H1 (cell line): Measurements from ENCODE around the gene CDKL5. TPM values are rescaled to one million over a fixed set of nuclear protein-coding genes. Genes with fewer than 3 reads are reported as not detected.

Experiments used
- CTCF ChIA-PET: fragments of 300-600 bp; sonication (Branson Sonifier 250); formaldehyde crosslinking; loops from one replicate; lab custom pipeline; 2021; ENCODE audit not compliant: partially characterized antibody; lab: Charles Lee
- POLR2A ChIA-PET: fragments of 300-600 bp; sonication (Branson Sonifier 250); formaldehyde crosslinking; loops from one replicate; lab custom pipeline; 2021; ENCODE audit warnings: inconsistent platforms; ENCODE audit not compliant: partially characterized antibody; lab: Charles Lee
- DNase-seq, 2 experiments: peaks; one replicate each; pipeline versions ENCODE4 v3.0.0 to v3.0.0-alpha.2; 2010 to 2022; ENCODE audit warnings: low spot score in 2 of 2, low read depth in 1 of 2, mixed read lengths in 1 of 2
- FAIRE-seq: peaks from 2 replicates; lab custom pipeline; 2011; peaks lifted over from hg19 to GRCh38; lab: Jason Lieb, UNC
- H2AFZ ChIP-seq: 2 replicates; pipeline ENCODE4 v1.8.1; 2012; ENCODE audit warnings: low read length, inconsistent platforms
- H2AK5ac ChIP-seq: 2 replicates; pipeline ENCODE4 v1.6.1; 2013; ENCODE audit warnings: low read depth, low read length
- H2BK120ac ChIP-seq: replicated peaks from 2 replicates; pipeline ENCODE3; 2013; ENCODE audit warnings: low read depth, low read length, inconsistent platforms
- H2BK12ac ChIP-seq: 2 replicates; pipeline ENCODE4 v1.6.1; 2013; ENCODE audit warnings: low read depth, low read length
- H2BK15ac ChIP-seq: 2 replicates; pipeline ENCODE4 v1.6.1; 2013; ENCODE audit warnings: low read length
- H2BK20ac ChIP-seq: 2 replicates; pipeline ENCODE4 v1.6.1; 2013; ENCODE audit warnings: low read length
- H2BK5ac ChIP-seq: 2 replicates; pipeline ENCODE4 v1.6.1; 2013; ENCODE audit warnings: low read depth, low read length
- H3K14ac ChIP-seq: 2 replicates; pipeline ENCODE4 v1.6.1; 2013; ENCODE audit warnings: inconsistent platforms; ENCODE audit not compliant: insufficient read length
- H3K18ac ChIP-seq: 2 replicates; pipeline ENCODE4 v1.6.1; 2013; ENCODE audit warnings: low read length; ENCODE audit errors: extremely low read depth
- H3K23ac ChIP-seq: 2 replicates; pipeline ENCODE4 v1.6.1; 2013; ENCODE audit warnings: inconsistent platforms; ENCODE audit not compliant: insufficient read length
- H3K23me2 ChIP-seq: 2 replicates; pipeline ENCODE4 v1.6.1; 2013; ENCODE audit warnings: low read depth, low read length
- H3K27ac ChIP-seq: 2 replicates; pipeline ENCODE4 v1.6.1; 2011; ENCODE audit warnings: low read depth, low read length, inconsistent platforms
- H3K27me3 ChIP-seq, 4 experiments: replicated peaks in 1 of 4; 1 replicate in 1 of 4; 2 replicates in 3 of 4; pipeline versions ENCODE4 v1.6.1 to v1.8.1; 2011 to 2013; ENCODE audit warnings: low read length in 3 of 4, mild to moderate bottlenecking in 3 of 4, inconsistent platforms in 2 of 4, mixed read lengths in 2 of 4, moderate library complexity in 1 of 4; ENCODE audit not compliant: control insufficient read depth in 3 of 4, insufficient read depth in 3 of 4; ENCODE audit errors: extremely low read depth in 1 of 4
- H3K36me3 ChIP-seq, 4 experiments: 2 replicates each; pipeline versions ENCODE4 v1.6.1 to v1.8.1; 2011 to 2013; ENCODE audit warnings: mild to moderate bottlenecking in 4 of 4, low read length in 3 of 4, moderate library complexity in 2 of 4, control low read depth in 1 of 4, inconsistent platforms in 1 of 4; ENCODE audit not compliant: insufficient read depth in 4 of 4, control insufficient read depth in 2 of 4
- H3K4ac ChIP-seq: replicated peaks from 2 replicates; pipeline ENCODE3; 2013; ENCODE audit warnings: low read length, low read depth, mixed read lengths, inconsistent platforms; ENCODE audit not compliant: insufficient read length
- H3K4me1 ChIP-seq, 4 experiments: replicated peaks in 1 of 4; 1 replicate in 1 of 4; 2 replicates in 3 of 4; pipeline versions ENCODE4 v1.6.1 to v1.8.1; 2011 to 2013; ENCODE audit warnings: low read length in 3 of 4, inconsistent platforms in 2 of 4, mixed read lengths in 1 of 4; ENCODE audit not compliant: insufficient read depth in 4 of 4, control insufficient read depth in 3 of 4
- H3K4me2 ChIP-seq, 2 experiments: 2 replicates each; pipeline versions ENCODE4 v1.6.1 to v1.8.1; 2011 to 2013; ENCODE audit warnings: low read depth in 2 of 2, low read length in 2 of 2, control low read depth in 1 of 2, inconsistent platforms in 1 of 2, mild to moderate bottlenecking in 1 of 2; ENCODE audit not compliant: insufficient read depth in 1 of 2
- H3K4me3 ChIP-seq, 4 experiments: fragments of 200-600, 300-600 bp in 1 of 4; sonication (generic), shearing (Covaris generic), sonication (Bioruptor Twin) in 1 of 4; 2 replicates each; pipeline versions ENCODE4 v1.5.1 to v1.8.1; 2011 to 2016; ENCODE audit warnings: low read length in 4 of 4, low read depth in 3 of 4, control low read depth in 2 of 4, inconsistent platforms in 2 of 4, mild to moderate bottlenecking in 2 of 4, mixed read lengths in 1 of 4, moderate library complexity in 1 of 4; ENCODE audit not compliant: insufficient read depth in 2 of 4; ENCODE audit errors: extremely low read depth in 1 of 4
- H3K56ac ChIP-seq: replicated peaks from 2 replicates; pipeline ENCODE3; 2013; ENCODE audit warnings: low read depth, mild to moderate bottlenecking, mixed read lengths, low read length, inconsistent platforms; ENCODE audit not compliant: insufficient read length
- H3K79me1 ChIP-seq: 2 replicates; pipeline ENCODE4 v1.6.1; 2013; ENCODE audit warnings: low read depth, low read length, control low read depth
- H3K79me2 ChIP-seq, 2 experiments: 2 replicates each; pipeline versions ENCODE4 v1.6.1 to v1.8.1; 2012 to 2013; ENCODE audit warnings: low read length in 2 of 2, mild to moderate bottlenecking in 2 of 2, inconsistent platforms in 1 of 2; ENCODE audit not compliant: insufficient read depth in 2 of 2, control insufficient read depth in 1 of 2
- H3K9ac ChIP-seq, 4 experiments: replicated peaks in 1 of 4; 1 replicate in 1 of 4; 2 replicates in 3 of 4; pipeline versions ENCODE4 v1.6.1 to v1.8.1; 2011 to 2013; ENCODE audit warnings: low read depth in 3 of 4, low read length in 3 of 4, control low read depth in 2 of 4, mild to moderate bottlenecking in 2 of 4, moderate library complexity in 2 of 4, inconsistent platforms in 1 of 4; ENCODE audit errors: extremely low read depth in 1 of 4
- H3K9me3 ChIP-seq, 2 experiments: 2 replicates each; pipeline versions ENCODE4 v1.6.1 to v1.8.1; 2012 to 2013; ENCODE audit warnings: mild to moderate bottlenecking in 2 of 2, moderate library complexity in 2 of 2, control low read depth in 1 of 2, inconsistent platforms in 1 of 2, low read depth in 1 of 2, low read length in 1 of 2, mixed read lengths in 1 of 2; ENCODE audit not compliant: insufficient read depth in 2 of 2
- H4K20me1 ChIP-seq, 2 experiments: replicated peaks in 1 of 2; 2 replicates each; pipeline versions ENCODE3 to v1.8.1; 2011 to 2013; ENCODE audit warnings: inconsistent platforms in 2 of 2, low read length in 2 of 2, mild to moderate bottlenecking in 1 of 2; ENCODE audit not compliant: insufficient read depth in 2 of 2, control insufficient read depth in 1 of 2
- H4K5ac ChIP-seq: 2 replicates; pipeline ENCODE4 v1.6.1; 2013; ENCODE audit warnings: low read length, low read depth, mixed read lengths, inconsistent platforms; ENCODE audit not compliant: insufficient read length
- H4K8ac ChIP-seq: 2 replicates; pipeline ENCODE4 v1.8.0; 2013; ENCODE audit warnings: mild to moderate bottlenecking, moderate library complexity, low read length, inconsistent platforms; ENCODE audit not compliant: insufficient read depth; ENCODE audit errors: extremely low read depth
- H4K91ac ChIP-seq: replicated peaks from 2 replicates; pipeline ENCODE3; 2013; ENCODE audit warnings: low read length, mixed read lengths, inconsistent platforms; ENCODE audit not compliant: insufficient read length
- BCL11A ChIP-seq, 2 experiments: IDR thresholded peaks; one replicate each; pipeline ENCODE4 v1.6.1; 2011; ENCODE audit warnings: low read depth in 2 of 2, low read length in 2 of 2, mild to moderate bottlenecking in 2 of 2
- CBX5 ChIP-seq: fragments of 300-800, 300-1000 bp; sonication (generic); IDR thresholded peaks from 2 replicates; pipeline ENCODE4 v1.7.1; 2016; ENCODE audit warnings: antibody characterized with exemption, low read length, low read depth
- MAFK ChIP-seq: IDR thresholded peaks from 2 replicates; pipeline ENCODE4 v1.6.1; 2012; ENCODE audit warnings: low read depth, mild to moderate bottlenecking, improper control_type of control experiment, low read length
- NRF1 ChIP-seq: IDR thresholded peaks from 2 replicates; pipeline ENCODE4 v1.6.1; 2011; ENCODE audit warnings: mild to moderate bottlenecking, low read depth, low read length, improper control_type of control experiment
- POLR2A ChIP-seq, 2 experiments: IDR thresholded peaks; 1 replicate in 1 of 2; 2 replicates in 1 of 2; pipeline ENCODE4 v1.6.1; 2011; ENCODE audit warnings: low read depth in 2 of 2, low read length in 2 of 2, mild to moderate bottlenecking in 2 of 2; ENCODE audit errors: control extremely low read depth in 1 of 2
- RBBP5 ChIP-seq: IDR thresholded peaks from 2 replicates; pipeline ENCODE4 v1.7.1; 2012; ENCODE audit warnings: low read depth, mild to moderate bottlenecking, inconsistent platforms, low read length, moderate library complexity, borderline replicate concordance
- SIX5 ChIP-seq: IDR thresholded peaks from 2 replicates; pipeline ENCODE4 v1.6.1; 2011; ENCODE audit warnings: mild to moderate bottlenecking, low read depth, low read length
- SP1 ChIP-seq: IDR thresholded peaks from 2 replicates; pipeline ENCODE4 v1.6.1; 2011; ENCODE audit warnings: low read depth, low read length
- WGBS, 2 experiments: shearing (Covaris generic) in 1 of 2; methylation state at CpG; one replicate each; pipeline versions ENCODE4 v1.1.6 to v1.1.7; 2013 to 2015; ENCODE audit warnings: low lambda C conversion rate in 2 of 2, mixed read lengths in 2 of 2, inconsistent platforms in 1 of 2, low coverage in 1 of 2, missing lambda C conversion rate in 1 of 2; ENCODE audit not compliant: insufficient replicate concordance in 2 of 2, insufficient coverage in 1 of 2, insufficient read length in 1 of 2; ENCODE audit errors: extremely low coverage in 1 of 2, missing lambda C conversion rate in 1 of 2; 5-methylcytosine and 5-hydroxymethylcytosine counted together
- polyA plus RNA-seq, 7 experiments: library from polyadenylated mRNA; depleted of rRNA in 3 of 7; stranded (reverse) in 5 of 7; unstranded in 2 of 7; fragments of >200 nt in 5 of 7; fragments of 200-250 nt in 2 of 7; gene quantifications; 1 replicate in 5 of 7; 2 replicates in 1 of 7; 4 replicates in 1 of 7; pipeline versions ENCODE4 v1.2.1 to v1.2.3, GENCODE V29; 2011 to 2013; ENCODE audit warnings: missing spikeins in 2 of 7, mixed read lengths in 2 of 7
- total RNA-seq: library from RNA; stranded (reverse); fragmentation: NEBNext Ultra II Directional; extraction: Animal tissue kit (Norgen Biotek cat#: 25700); gene quantifications from 2 replicates; pipeline ENCODE4 v1.2.1, GENCODE V29; 2021
- TF ChIP-seq, protein P1 (sequence below), 3 experiments: IDR thresholded peaks; 1 replicate in 2 of 3; 2 replicates in 1 of 3; pipeline versions ENCODE4 v1.5.1 to v1.6.1; 2011; ENCODE audit warnings: low read length in 3 of 3, mild to moderate bottlenecking in 3 of 3, inconsistent platforms in 2 of 3, low read depth in 1 of 3, moderate library complexity in 1 of 3; ENCODE audit not compliant: insufficient read depth in 1 of 3; ENCODE audit errors: control extremely low read depth in 1 of 3
- TF ChIP-seq, protein P2 (sequence below): IDR thresholded peaks from 2 replicates; pipeline ENCODE4 v1.6.1; 2012; ENCODE audit warnings: inconsistent platforms

The CDKL5 gene
- total and polyA plus RNA-seq, 2 of the 8 experiments (the other 6 are each of a cell fraction or from before 2014, with no cell fraction given), result 5.5 to 15.6 TPM

DNA sequence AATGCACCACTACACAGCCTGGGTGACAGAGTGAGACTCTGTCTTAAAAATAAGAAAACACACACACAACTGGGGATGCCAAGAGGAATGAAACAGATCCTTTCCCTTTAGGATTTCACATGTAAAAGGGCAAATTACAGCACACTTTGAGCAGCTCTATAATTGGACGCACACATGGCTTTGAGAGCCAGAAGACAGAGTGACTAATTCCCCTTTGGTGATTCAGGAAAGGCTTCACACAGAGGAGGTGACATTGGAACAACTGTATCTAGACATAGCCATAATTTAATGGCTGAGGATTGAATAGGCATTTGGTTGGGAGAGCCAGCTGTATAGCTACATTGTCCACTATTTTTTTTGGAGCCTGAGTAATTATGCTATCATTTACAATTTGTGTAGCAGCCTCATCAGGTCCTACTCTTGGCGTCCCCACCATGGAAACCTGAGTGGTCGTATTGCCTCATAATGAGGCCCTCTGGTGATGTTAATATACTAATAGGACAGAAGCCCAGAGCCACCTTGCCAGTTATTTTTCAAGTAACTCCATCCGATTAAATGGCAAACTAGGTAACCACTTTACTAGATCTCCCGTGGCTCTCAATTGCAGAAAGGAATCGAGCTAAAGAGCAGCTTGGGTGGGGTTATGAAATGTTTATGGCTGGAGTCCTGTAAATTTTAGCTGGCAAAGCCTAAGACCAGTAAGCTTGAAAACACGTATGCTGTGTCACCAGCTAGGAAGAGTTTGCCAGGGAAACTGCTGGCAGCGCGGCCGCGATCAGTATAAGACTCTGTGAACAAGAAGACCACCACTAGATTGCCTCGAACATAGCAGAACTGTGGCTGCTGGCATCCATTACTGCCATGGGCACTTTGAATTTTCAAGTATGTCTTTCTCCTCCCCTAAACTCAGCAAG, 273.6 kb downstream of the CDKL5 start:
- Histone ChIP-seq H3K23me2 (no peaks in the 10 kb centered on the region), H3K4me2 (no peak overlapping the region), H3K79me1 (no peaks in the 10 kb centered on the region), H3K14ac (no peak overlapping the region), H3K9ac (no peak overlapping the region), H2AK5ac (no peak overlapping the region), H2BK20ac (no peak overlapping the region), H2BK15ac (no peak overlapping the region), H2BK12ac (no peak overlapping the region), H3K18ac (no peak overlapping the region), H2BK5ac (no peak overlapping the region), H3K4ac (no peak overlapping the region), H3K79me2 (no peaks in the 10 kb centered on the region), H4K8ac (no peak overlapping the region), H4K20me1 (no peaks in the 10 kb centered on the region), H2AFZ (no peak overlapping the region), H3K9me3 (no peaks in the 10 kb centered on the region), H3K36me3 (no peaks in the 10 kb centered on the region), H4K5ac (no peak overlapping the region), H2BK120ac (no peak overlapping the region), H4K91ac (no peak overlapping the region), H3K23ac (no peak overlapping the region), H3K27me3 (no peaks in the 10 kb centered on the region), H3K4me3 (no peak overlapping the region), H3K27ac (no peak overlapping the region), H3K56ac (no peak overlapping the region), H3K4me1 (no peaks in the 10 kb centered on the region)
- ChIA-PET CTCF (interaction anchor here (1.0 kb wide), 1 partner anchor 9 kb away, joined by 3 read pairs; no protein-coding TSS in a partner anchor), POLR2A (no interaction called here)
- FAIRE-seq (no peak), DNase-seq (no peak)
- WGBS, 2 experiments, result 95% methylated on average over 11 of the region's 12 CpGs; no CpG with 5 or more reads in 1 of the 2 experiments
- TF ChIP-seq MAFK, result no peak
- TF ChIP-seq BCL11A (IDR thresholded peaks at IDR 0.05; ENCODE audit: low read depth in 2 of 2, low read length in 2 of 2), result no peak
- no peak for TF ChIP-seq CBX5
- TF ChIP-seq NRF1, result no peak
- no peak for TF ChIP-seq RBBP5
- TF ChIP-seq, protein P1, sequence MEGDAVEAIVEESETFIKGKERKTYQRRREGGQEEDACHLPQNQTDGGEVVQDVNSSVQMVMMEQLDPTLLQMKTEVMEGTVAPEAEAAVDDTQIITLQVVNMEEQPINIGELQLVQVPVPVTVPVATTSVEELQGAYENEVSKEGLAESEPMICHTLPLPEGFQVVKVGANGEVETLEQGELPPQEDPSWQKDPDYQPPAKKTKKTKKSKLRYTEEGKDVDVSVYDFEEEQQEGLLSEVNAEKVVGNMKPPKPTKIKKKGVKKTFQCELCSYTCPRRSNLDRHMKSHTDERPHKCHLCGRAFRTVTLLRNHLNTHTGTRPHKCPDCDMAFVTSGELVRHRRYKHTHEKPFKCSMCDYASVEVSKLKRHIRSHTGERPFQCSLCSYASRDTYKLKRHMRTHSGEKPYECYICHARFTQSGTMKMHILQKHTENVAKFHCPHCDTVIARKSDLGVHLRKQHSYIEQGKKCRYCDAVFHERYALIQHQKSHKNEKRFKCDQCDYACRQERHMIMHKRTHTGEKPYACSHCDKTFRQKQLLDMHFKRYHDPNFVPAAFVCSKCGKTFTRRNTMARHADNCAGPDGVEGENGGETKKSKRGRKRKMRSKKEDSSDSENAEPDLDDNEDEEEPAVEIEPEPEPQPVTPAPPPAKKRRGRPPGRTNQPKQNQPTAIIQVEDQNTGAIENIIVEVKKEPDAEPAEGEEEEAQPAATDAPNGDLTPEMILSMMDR (IDR thresholded peaks at IDR 0.05; ENCODE audit: control extremely low read depth in 1 of 3, insufficient read depth in 1 of 3, low read depth in 1 of 3, low read length in 3 of 3), result no peak
- TF ChIP-seq, protein P2, sequence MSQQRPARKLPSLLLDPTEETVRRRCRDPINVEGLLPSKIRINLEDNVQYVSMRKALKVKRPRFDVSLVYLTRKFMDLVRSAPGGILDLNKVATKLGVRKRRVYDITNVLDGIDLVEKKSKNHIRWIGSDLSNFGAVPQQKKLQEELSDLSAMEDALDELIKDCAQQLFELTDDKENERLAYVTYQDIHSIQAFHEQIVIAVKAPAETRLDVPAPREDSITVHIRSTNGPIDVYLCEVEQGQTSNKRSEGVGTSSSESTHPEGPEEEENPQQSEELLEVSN, result no peak
- no peak for TF ChIP-seq SIX5
- TF ChIP-seq SP1, result no peak
- no peak for TF ChIP-seq POLR2A (IDR thresholded peaks at IDR 0.05; ENCODE audit: control extremely low read depth in 1 of 2, low read depth in 2 of 2, low read length in 2 of 2)
